Measurements from ENCODE around the gene GPR132.

Gene GPR132

GRCh38 chr14:105019861-105020814, 45.1 kb downstream of the GPR132 start:
- no peak for DNase-seq

- DNase-seq: no peak
These were observed 46.8 kb downstream of the GPR132 start for GRCh38 chr14:105018414-105018813.

GRCh38 chr14:105015905-105016304, 49.3 kb downstream of the GPR132 start:
- DNase-seq: no peak

GRCh38 chr14:105015242-105015641, 50.0 kb downstream of the GPR132 start:
- DNase-seq: no peak

- DNase-seq: no peak
These were observed 50.6 kb downstream of the GPR132 start for GRCh38 chr14:105014631-105015030.

- no peak for DNase-seq
These were observed 51.2 kb downstream of the GPR132 start for GRCh38 chr14:105014032-105014431.

- DNase-seq: no peak
These were observed 52.0 kb downstream of the GPR132 start for GRCh38 chr14:105013150-105013785.

GRCh38 chr14:105012171-105012985, 52.9 kb downstream of the GPR132 start:
- DNase-seq: no peak

GRCh38 chr14:105011312-105011990, 53.8 kb downstream of the GPR132 start:
- DNase-seq: no peak

- DNase-seq: no peak
These were observed 54.3 kb downstream of the GPR132 start for GRCh38 chr14:105010891-105011291.

GRCh38 chr14:105010106-105010505, 55.1 kb downstream of the GPR132 start:
- DNase-seq: no peak

- DNase-seq: no peak
These were observed 57.5 kb downstream of the GPR132 start for GRCh38 chr14:105007593-105008264.

- DNase-seq: no peak
These were observed 58.2 kb downstream of the GPR132 start for GRCh38 chr14:105006831-105007592.

GRCh38 chr14:105005929-105006830, 59.0 kb downstream of the GPR132 start:
- DNase-seq: no peak

GRCh38 chr14:105005329-105005928, 59.8 kb downstream of the GPR132 start:
- DNase-seq: no peak
